ENCODE data around the gene CBLB. TPM values are rescaled to one million over a fixed set of nuclear protein-coding genes. Genes with fewer than 3 reads are reported as not detected.

The CBLB gene
- total and polyA plus RNA-seq, 9 of the 15 experiments (the other 6 are each of a cell fraction or from before 2014, with no cell fraction given): 1.8 to 8.1 (median 5.3) TPM

- in situ Hi-C loops (cut with MboI): no loop called here
- H3K9me1 ChIP-seq (ENCODE audit: control insufficient read depth, insufficient read depth, low read length): no peaks in the 10 kb centered on the region
- no peak for TF ChIP-seq ZHX1 (conservative IDR thresholded peaks at IDR 0.05; ENCODE audit: low read length)
- no peak overlapping the region for H3K27ac ChIP-seq (ENCODE audit: extremely low read depth, low read depth, low read length)
- ChIA-PET CTCF (ENCODE audit: low intra/inter-chr PET ratio) (no interaction called here), POLR2A (no interaction called here)
- H3K27me3 ChIP-seq (ENCODE audit: control insufficient read depth in 2 of 2, insufficient read depth in 2 of 2, low read length in 2 of 2): no peaks in the 10 kb centered on the region
- 72% methylated on average over 4 of the region's 4 CpGs for WGBS (ENCODE audit: insufficient coverage, low coverage, missing lambda C conversion rate)
- no peak for FAIRE-seq
- peaks cover 0 to 2% of the 10 kb centered on the region in 2 experiments; a peak in 2 of 5 replicates for H3K4me1 ChIP-seq (replicated peaks in 1 of 2; ENCODE audit: control insufficient read depth in 2 of 2, insufficient read depth in 2 of 2, low read length in 2 of 2)
- H2AFZ ChIP-seq (ENCODE audit: low read depth, low read length): no peak overlapping the region
- intact Hi-C loops (cut with micrococcal nuclease): no loop called here
- H4K20me1 ChIP-seq (replicated peaks; ENCODE audit: control insufficient read depth, insufficient read depth, low read length): no peaks in the 10 kb centered on the region
- no peak overlapping the region for H3K9ac ChIP-seq (ENCODE audit: insufficient read depth in 1 of 2, low read depth in 2 of 2, low read length in 2 of 2)
- H3K36me3 ChIP-seq (ENCODE audit: control insufficient read depth, insufficient read depth, low read length): no peaks in the 10 kb centered on the region
- H3K4me2 ChIP-seq (ENCODE audit: insufficient read depth, low read length): no peak overlapping the region
- BruUV-seq (replicated peaks): no TSS peak
- no peak for ATAC-seq
- H3K4me3 ChIP-seq: no peak overlapping the region
- no peaks in the 10 kb centered on the region for H3K79me2 ChIP-seq (ENCODE audit: control insufficient read depth, insufficient read depth, low read length)
- no peaks in the 10 kb centered on the region for H3K9me3 ChIP-seq (replicated peaks; ENCODE audit: control insufficient read depth, insufficient read depth, low read depth, low read length)
- DNase-seq (ENCODE audit: extremely low read depth in 1 of 4, low spot score in 3 of 4): no peak
Observed at GRCh38 chr3:105880681-105881290, 12.0 kb upstream of the CBLB start.

GRCh38 chr3:105878061-105878460, 9.2 kb upstream of the CBLB start:
- H2AFZ ChIP-seq (ENCODE audit: low read depth, low read length): 0 out of 2 replicates have a peak overlapping the region, but pooled peaks have one; percentile 68
- WGBS (ENCODE audit: insufficient coverage, low coverage, missing lambda C conversion rate): 36% methylated on average over 1 of the region's 1 CpG
- BruUV-seq (replicated peaks): no TSS peak
- peaks cover 0 to under 1% of the 10 kb centered on the region in 2 experiments; a peak in 1 of 5 replicates for H3K4me1 ChIP-seq (replicated peaks in 1 of 2; ENCODE audit: control insufficient read depth in 2 of 2, insufficient read depth in 2 of 2, low read length in 2 of 2)
- no peaks in the 10 kb centered on the region for H4K20me1 ChIP-seq (replicated peaks; ENCODE audit: control insufficient read depth, insufficient read depth, low read length)
- H3K9me1 ChIP-seq (ENCODE audit: control insufficient read depth, insufficient read depth, low read length): no peaks in the 10 kb centered on the region
- intact Hi-C loops (cut with micrococcal nuclease) (no loop called here), in situ Hi-C loops (cut with MboI) (no loop called here)
- TF ChIP-seq ZNF668 (CRISPR knock-in tag; IDR thresholded peaks at IDR 0.05) (no peak), EGR1 (conservative IDR thresholded peaks at IDR 0.05) (no peak), TBP (optimal IDR thresholded peaks at IDR 0.05; ENCODE audit: low read depth, low read length) (no peak), ZNF830 (CRISPR knock-in tag; IDR thresholded peaks at IDR 0.05) (no peak), MLLT1 (IDR thresholded peaks at IDR 0.05) (no peak), BHLHE40 (IDR thresholded peaks at IDR 0.05; ENCODE audit: low read length) (no peak), ZNF764 (CRISPR knock-in tag; IDR thresholded peaks at IDR 0.05; ENCODE audit: low read depth) (no peak), ARID1B (IDR thresholded peaks at IDR 0.05) (no peak), USF1 (CRISPR knock-in tag; IDR thresholded peaks at IDR 0.05) (no peak), HEY1 (CRISPR knock-in tag; IDR thresholded peaks at IDR 0.05; ENCODE audit: borderline replicate concordance) (no peak)
- H3K9ac ChIP-seq (ENCODE audit: insufficient read depth in 1 of 2, low read depth in 2 of 2, low read length in 2 of 2): no peak overlapping the region
- no peaks in the 10 kb centered on the region for H3K36me3 ChIP-seq (ENCODE audit: control insufficient read depth, insufficient read depth, low read length)
- no peak overlapping the region for H3K27ac ChIP-seq (ENCODE audit: extremely low read depth, low read depth, low read length)
- no peaks in the 10 kb centered on the region for H3K27me3 ChIP-seq (ENCODE audit: control insufficient read depth in 2 of 2, insufficient read depth in 2 of 2, low read length in 2 of 2)
- ChIA-PET CTCF (ENCODE audit: low intra/inter-chr PET ratio) (no interaction called here), POLR2A (interaction anchor here (1.2 kb wide), 1 partner anchor 9 kb away, joined by 3 read pairs; the partner anchor contains the start of gene CBLB)
- H3K4me2 ChIP-seq (ENCODE audit: insufficient read depth, low read length): no peak overlapping the region
- no peaks in the 10 kb centered on the region for H3K9me3 ChIP-seq (replicated peaks; ENCODE audit: control insufficient read depth, insufficient read depth, low read depth, low read length)
- FAIRE-seq (no peak), ATAC-seq (no peak), DNase-seq (ENCODE audit: extremely low read depth in 1 of 4, low spot score in 3 of 4) (no peak)
- H3K4me3 ChIP-seq: no peak overlapping the region
- no peaks in the 10 kb centered on the region for H3K79me2 ChIP-seq (ENCODE audit: control insufficient read depth, insufficient read depth, low read length)

Data from K562 (cell line).